Adrenal gland (tissue), 5 donors: ENCODE data around the gene HNRNPA1.

ENCODE experiments used
- CTCF ChIP-seq, 6 experiments: fragments of 450-650 bp in 4 of 6; fragments of 200-600 bp in 2 of 6; sonication (generic) in 1 of 6; IDR thresholded peaks; 1 replicate in 5 of 6; 2 replicates in 1 of 6; pipeline versions ENCODE4 v1.5.1 to v1.8.0; 2016 to 2021; ENCODE audit warnings: antibody characterized with exemption in 6 of 6, mild to moderate bottlenecking in 2 of 6, moderate library complexity in 1 of 6
- POLR2A ChIP-seq, 2 donors: fragments of 450-650 bp; IDR thresholded peaks; one replicate each; pipeline ENCODE4 v1.6.1; 2017; ENCODE audit warnings: antibody characterized with exemption in 2 of 2, mild to moderate bottlenecking in 2 of 2, moderate library complexity in 1 of 2
- donor health status: DM: no; HTN: no; CAD: no.

GRCh38 chr12:54300732-54301427 lies 20.4 kb downstream of the HNRNPA1 start, which contains the start of gene NFE2:
- TF ChIP-seq CTCF (IDR thresholded peaks at IDR 0.05) (peak in 1 of 6 experiments; percentile 9), POLR2A (IDR thresholded peaks at IDR 0.05) (no peak)
